Spleen (tissue), 11 donors: ENCODE results near the gene EPHA4. TPM values are rescaled to one million over a fixed set of nuclear protein-coding genes. Genes with fewer than 3 reads are reported as not detected.

ENCODE experiments used
- DNase-seq: peaks from one replicate; pipeline ENCODE4 v3.0.0-alpha.2; 2020
- H3K27ac ChIP-seq, 8 donors: fragments of 200-600 bp; sonication (generic) in 7 of 8; 1 replicate in 4 of 8; 2 replicates in 4 of 8; pipeline versions ENCODE4 v1.5.0 to v1.8.0; 2016 to 2021; ENCODE audit warnings: inconsistent platforms in 4 of 8, mild to moderate bottlenecking in 4 of 8, moderate library complexity in 1 of 8
- H3K27me3 ChIP-seq, 7 donors: fragments of 200-600 bp; sonication (generic) in 6 of 7; replicated peaks in 1 of 7; 1 replicate in 4 of 7; 2 replicates in 3 of 7; pipeline versions ENCODE4 v1.5.0 to v1.8.0; 2016 to 2021; ENCODE audit warnings: inconsistent platforms in 3 of 7, mild to moderate bottlenecking in 1 of 7
- H3K36me3 ChIP-seq, 6 donors: fragments of 200-600 bp; sonication (generic) in 5 of 6; 1 replicate in 4 of 6; 2 replicates in 2 of 6; pipeline versions ENCODE4 v1.5.0 to v1.8.0; 2016 to 2021; ENCODE audit warnings: inconsistent platforms in 2 of 6
- H3K4me1 ChIP-seq, 6 donors: fragments of 200-600 bp; sonication (generic) in 5 of 6; 1 replicate in 3 of 6; 2 replicates in 3 of 6; pipeline versions ENCODE4 v1.5.0 to v1.8.0; 2016 to 2021; ENCODE audit warnings: inconsistent platforms in 3 of 6
- H3K4me3 ChIP-seq, 8 donors: fragments of 200-600 bp; sonication (generic) in 7 of 8; 1 replicate in 4 of 8; 2 replicates in 4 of 8; pipeline versions ENCODE4 v1.5.0 to v1.8.0; 2016 to 2021; ENCODE audit warnings: inconsistent platforms in 4 of 8, mild to moderate bottlenecking in 4 of 8, moderate library complexity in 2 of 8
- H3K9me3 ChIP-seq, 8 donors: fragments of 200-600 bp; sonication (generic) in 7 of 8; 1 replicate in 4 of 8; 2 replicates in 4 of 8; pipeline versions ENCODE4 v1.5.0 to v1.8.0; 2016 to 2021; ENCODE audit warnings: inconsistent platforms in 4 of 8
- CTCF ChIP-seq, 11 experiments: fragments of 200-600 bp in 7 of 11; fragments of 450-650 bp in 4 of 11; sonication (generic) in 4 of 11; IDR thresholded peaks in 8 of 11; conservative IDR thresholded peaks in 3 of 11; 1 replicate in 7 of 11; 2 replicates in 4 of 11; pipeline versions ENCODE4 v1.4.0 to v1.8.0; 2016 to 2021; ENCODE audit warnings: antibody characterized with exemption in 11 of 11, inconsistent platforms in 4 of 11, mild to moderate bottlenecking in 1 of 11
- POLR2A ChIP-seq, 3 donors: fragments of 450-650 bp; IDR thresholded peaks; one replicate each; pipeline ENCODE4 v1.5.1; 2017; ENCODE audit warnings: antibody characterized with exemption in 3 of 3, mild to moderate bottlenecking in 1 of 3
- POLR2AphosphoS5 ChIP-seq, 3 donors: sonication (generic); formaldehyde crosslinking; IDR thresholded peaks; one replicate each; pipeline ENCODE4 v1.5.1; 2017; ENCODE audit warnings: antibody characterized with exemption in 3 of 3
- whole genome bisulfite sequencing, 5 donors: extraction: QIAGEN DNeasy Blood & Tissue Kit in 3 of 5; methylation state at CpG; one replicate each; pipeline versions ENCODE4 v1.1.5 to v1.1.7; 2013 to 2018; 5-methylcytosine and 5-hydroxymethylcytosine counted together
- intact Hi-C: fragments of 100-400 bp; cut with DNase I; formaldehyde crosslinking; loops from one replicate; pipeline ENCODE4 v1.15.0; 2023; ENCODE audit warnings: low total_unique reads
- polyA plus RNA-seq, 3 donors: library from polyadenylated mRNA; stranded (reverse); fragments of 200-250 nt; gene quantifications; one replicate each; pipeline ENCODE4 v1.2.1, GENCODE V29; 2013
- total RNA-seq, 7 donors: library from RNA; depleted of rRNA in 3 of 7; stranded (reverse); fragments of >200 nt in 3 of 7; fragmentation: NEBNext Ultra II Directional in 4 of 7; extraction: Animal tissue kit (Norgen Biotek cat#: 25700) in 4 of 7; gene quantifications; one replicate each; pipeline versions ENCODE4 v1.1.0 to v1.2.1, GENCODE V29; 2016 to 2021
- donor health status: healthy with polysubstance abuse.
- donor health status: DM: no; HTN: no; CAD: no; lungs with moderate emphysema.
- donor health status: DM: no; HTN: no; CAD: no.
- donor health status: Bipolar disorder and iron deficiency.
- donor health status: healthy.
- donor health status: DM: no; HTN: no; CAD: no.
- donor health status: DM: yes; HTN: yes; CAD: no.

EPHA4 gene
- total and polyA plus RNA-seq, 10 donors, result 0.80 to 21.0 (median 14.0) TPM

- H3K4me3 ChIP-seq, result no peak overlapping the region
- no peak for DNase-seq
- no peak for TF ChIP-seq CTCF (IDR thresholded peaks at IDR 0.05 in 8 of 11, conservative IDR thresholded peaks at IDR 0.05 in 3 of 11)
- no peak for TF ChIP-seq POLR2AphosphoS5 (IDR thresholded peaks at IDR 0.05)
- no peak for TF ChIP-seq POLR2A (IDR thresholded peaks at IDR 0.05)
- H3K36me3 ChIP-seq, result no peaks in the 10 kb centered on the region
- H3K4me1 ChIP-seq, result no peaks in the 10 kb centered on the region
- no peak overlapping the region for H3K27ac ChIP-seq
- WGBS, 5 donors, result 74 to 83% (median 78%) methylated on average over 4 of the region's 4 CpGs
- no peaks in the 10 kb centered on the region for H3K9me3 ChIP-seq
- no peaks in the 10 kb centered on the region for H3K27me3 ChIP-seq
- intact Hi-C loops, result no loop called here
These were observed 181.2 kb downstream of the EPHA4 start for GRCh38 chr2:221390878-221391277.

- DNase-seq, result no peak
- H3K9me3 ChIP-seq, result no peaks in the 10 kb centered on the region
- H3K4me1 ChIP-seq, result no peaks in the 10 kb centered on the region
- 88 to 98% (median 96%) methylated on average over 2 of the region's 2 CpGs for WGBS, 5 donors
- intact Hi-C loops, result no loop called here
- TF ChIP-seq POLR2A (IDR thresholded peaks at IDR 0.05), result no peak
- TF ChIP-seq POLR2AphosphoS5 (IDR thresholded peaks at IDR 0.05), result no peak
- TF ChIP-seq CTCF (IDR thresholded peaks at IDR 0.05 in 8 of 11, conservative IDR thresholded peaks at IDR 0.05 in 3 of 11), result no peak
- no peaks in the 10 kb centered on the region for H3K27me3 ChIP-seq
- no peak overlapping the region for H3K4me3 ChIP-seq
- no peaks in the 10 kb centered on the region for H3K36me3 ChIP-seq
- no peak overlapping the region for H3K27ac ChIP-seq
These were observed 182.2 kb downstream of the EPHA4 start for GRCh38 chr2:221389904-221390303.

GRCh38 chr2:221389421-221389820 lies 182.7 kb downstream of the EPHA4 start:
- no peak for DNase-seq
- H3K27me3 ChIP-seq, result no peaks in the 10 kb centered on the region
- H3K4me3 ChIP-seq, result no peak overlapping the region
- TF ChIP-seq CTCF (IDR thresholded peaks at IDR 0.05 in 8 of 11, conservative IDR thresholded peaks at IDR 0.05 in 3 of 11), result no peak
- TF ChIP-seq POLR2A (IDR thresholded peaks at IDR 0.05), result no peak
- no peak for TF ChIP-seq POLR2AphosphoS5 (IDR thresholded peaks at IDR 0.05)
- no peaks in the 10 kb centered on the region for H3K9me3 ChIP-seq
- intact Hi-C loops, result no loop called here
- no peaks in the 10 kb centered on the region for H3K36me3 ChIP-seq
- H3K27ac ChIP-seq, result no peak overlapping the region
- WGBS, 5 donors, result 77 to 83% (median 82%) methylated on average over 5 of the region's 5 CpGs
- H3K4me1 ChIP-seq, result no peaks in the 10 kb centered on the region

GRCh38 chr2:221388891-221389290 lies 183.2 kb downstream of the EPHA4 start:
- Histone ChIP-seq H3K36me3 (no peaks in the 10 kb centered on the region), H3K9me3 (no peaks in the 10 kb centered on the region), H3K27ac (no peak overlapping the region), H3K4me3 (no peak overlapping the region), H3K27me3 (no peaks in the 10 kb centered on the region), H3K4me1 (no peaks in the 10 kb centered on the region)
- intact Hi-C loops, result no loop called here
- no peak for DNase-seq
- TF ChIP-seq POLR2AphosphoS5 (IDR thresholded peaks at IDR 0.05) (no peak), CTCF (IDR thresholded peaks at IDR 0.05 in 8 of 11, conservative IDR thresholded peaks at IDR 0.05 in 3 of 11) (no peak), POLR2A (IDR thresholded peaks at IDR 0.05) (no peak)
- WGBS, 5 donors, result 90 to 95% (median 93%) methylated on average over 7 of the region's 7 CpGs
